NT2/D1 (cell line): ENCODE data around the gene BEAN1.

Experiments
- YY1 ChIP-seq: IDR thresholded peaks from 2 replicates; pipeline ENCODE4 v1.6.1; 2011; ENCODE audit not compliant: insufficient read length, insufficient read depth
- ZNF274 ChIP-seq: IDR thresholded peaks from 2 replicates; pipeline ENCODE4 v1.6.1; 2011; ENCODE audit warnings: mild to moderate bottlenecking, low read depth, low read length

DNA sequence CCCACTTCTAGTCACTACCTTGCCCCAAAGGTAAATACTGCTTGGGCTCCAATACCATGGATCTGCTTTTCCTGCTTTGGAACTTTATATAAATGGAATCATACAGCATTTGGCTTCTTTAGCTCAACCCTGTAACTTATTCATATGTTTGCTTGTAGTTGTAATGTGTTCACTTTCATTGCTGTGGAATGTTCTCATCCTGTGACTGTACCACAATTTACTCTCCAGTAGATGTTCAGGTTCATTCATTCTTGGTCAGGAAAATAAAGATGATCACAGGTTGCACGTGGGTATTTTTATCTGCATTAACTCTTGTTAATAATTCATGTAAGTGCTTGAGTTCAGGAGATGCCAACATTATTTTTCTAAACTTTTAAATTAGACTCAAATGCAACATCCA lies 6.7 kb upstream of the BEAN1 start:
- TF ChIP-seq ZNF274 (no peak), YY1 (no peak)
